Subcutaneous adipose tissue (tissue), 4 donors: ENCODE data around the gene PNMA1. TPM values are rescaled to one million over a fixed set of nuclear protein-coding genes. Genes with fewer than 3 reads are reported as not detected.

Experiments used
- CTCF ChIP-seq: fragments of 450-650 bp; IDR thresholded peaks from one replicate; pipeline ENCODE4 v1.5.1; 2016; ENCODE audit warnings: low read depth, mild to moderate bottlenecking, control low read depth, antibody characterized with exemption, moderate library complexity
- total RNA-seq, 4 donors: library from RNA; depleted of rRNA; stranded (reverse); fragments of >200 nt; gene quantifications; one replicate each; pipeline ENCODE4 v1.1.0, GENCODE V29; 2016

Gene PNMA1
- total RNA-seq, 4 donors from 2014 or later: 21.2 to 31.1 (median 23.4) TPM

- no peak for TF ChIP-seq CTCF
Measured at GRCh38 chr14:73727166-73727565, 13.0 kb upstream of the PNMA1 start.

GRCh38 chr14:73726025-73726961 is 12.1 kb upstream of the PNMA1 start:
- no peak for TF ChIP-seq CTCF

- TF ChIP-seq CTCF: no peak
Measured at GRCh38 chr14:73725116-73726024, 11.2 kb upstream of the PNMA1 start.

- TF ChIP-seq CTCF: no peak
Measured at GRCh38 chr14:73724696-73725095, 10.5 kb upstream of the PNMA1 start.

- TF ChIP-seq CTCF: no peak
Measured at GRCh38 chr14:73723797-73724661, 9.8 kb upstream of the PNMA1 start.

- no peak for TF ChIP-seq CTCF
Measured at GRCh38 chr14:73723406-73723796, 9.2 kb upstream of the PNMA1 start.
